ENCODE data around the gene OXTR. TPM values are rescaled to one million over a fixed set of nuclear protein-coding genes. Genes with fewer than 3 reads are reported as not detected.

OXTR gene
- total and polyA plus RNA-seq, 2 of the 4 experiments (the other 2 are of a cell fraction) = 42.8 to 56.1 TPM

DNA sequence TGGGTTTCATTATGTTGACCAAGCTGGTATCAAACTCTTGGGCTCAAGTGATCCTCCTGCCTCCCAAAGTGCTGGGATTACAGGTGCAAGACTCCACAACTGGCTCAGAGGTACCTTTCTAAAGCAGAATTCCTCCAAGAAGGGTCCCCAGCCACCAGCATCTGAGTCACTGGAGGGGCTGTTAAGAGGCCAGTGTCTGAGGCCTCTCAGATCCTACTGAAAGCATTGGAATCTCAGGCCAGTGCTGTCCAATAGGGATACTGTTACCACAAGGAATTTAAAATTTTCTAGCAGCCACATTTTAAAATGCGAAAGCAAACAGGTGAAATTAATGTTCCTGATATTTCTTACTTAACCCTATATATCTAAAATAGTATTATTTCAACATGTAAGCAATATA is 34.5 kb downstream of the OXTR start:
- Histone ChIP-seq H2AK5ac (ENCODE audit: low read depth, low read length) (no peak overlapping the region), H2BK15ac (ENCODE audit: low read depth, low read length) (no peak overlapping the region), H2BK120ac (ENCODE audit: low read depth, low read length) (no peak overlapping the region), H4K5ac (ENCODE audit: low read depth, low read length) (no peak overlapping the region), H2AFZ (replicated peaks; ENCODE audit: low read length, poor library complexity) (no peak overlapping the region), H4K20me1 (ENCODE audit: insufficient read depth, low read length) (no peaks in the 10 kb centered on the region), H3K4me3 (ENCODE audit: insufficient read depth, low read depth, low read length) (no peak overlapping the region), H2BK20ac (ENCODE audit: low read depth, low read length) (no peak overlapping the region), H3K9me1 (ENCODE audit: insufficient read depth, low read length) (peaks cover under 1% of the 10 kb centered on the region; the same call in 1 of the 2 replicates), H3K9ac (ENCODE audit: low read depth, low read length) (no peak overlapping the region), H3K4me1 (ENCODE audit: control insufficient read depth, insufficient read depth, low read length) (peaks cover 2% of the 10 kb centered on the region), H2AK9ac (replicated peaks; ENCODE audit: low read depth, low read length, poor library complexity) (no peak overlapping the region), H4K91ac (ENCODE audit: insufficient read depth, low read depth, low read length) (no peak overlapping the region), H3K18ac (ENCODE audit: low read depth, low read length) (no peak overlapping the region), H3K4ac (ENCODE audit: low read depth, low read length) (no peak overlapping the region), H3K36me3 (ENCODE audit: control insufficient read depth, insufficient read depth, low read length) (no peaks in the 10 kb centered on the region), H2BK5ac (ENCODE audit: low read depth, low read length, poor library complexity, severe bottlenecking) (no peak overlapping the region), H3K79me1 (ENCODE audit: low read depth in 1 of 2, low read length in 2 of 2) (no peaks in the 10 kb centered on the region), H3K27me3 (ENCODE audit: control insufficient read depth, insufficient read depth, low read length) (no peaks in the 10 kb centered on the region; the same call in 1 of the 2 replicates), H4K8ac (ENCODE audit: low read depth in 2 of 2, low read length in 2 of 2) (no peak overlapping the region), H3K14ac (replicated peaks; ENCODE audit: low read depth, low read length) (no peak overlapping the region), H3K23ac (ENCODE audit: low read depth, low read length) (no peak overlapping the region), H3K27ac (ENCODE audit: insufficient read depth, low read length) (no peak overlapping the region), H3K4me2 (ENCODE audit: low read depth, low read length) (no peak overlapping the region), H3K56ac (ENCODE audit: extremely low read depth, insufficient read depth, low read length) (no peak overlapping the region), H3K9me3 (ENCODE audit: control insufficient read depth, insufficient read depth, low read length) (no peaks in the 10 kb centered on the region)
- CTCF ChIA-PET = no interaction called here
- no TSS peak for BruUV-seq (replicated peaks)
- no CpG with 5 or more reads among the region's 1 CpG for WGBS, 2 experiments (ENCODE audit: extremely low coverage in 2 of 2, insufficient read length in 1 of 2)
- in situ Hi-C loops (cut with MboI; ENCODE audit: low sequenced_read_pairs) (loop anchor here (25.0 kb wide), 1 partner anchor 298 kb away; no protein-coding TSS in a partner anchor), intact Hi-C loops (cut with micrococcal nuclease) (no loop called here), dilution Hi-C loops (cut with HindIII; ENCODE audit: low sequenced_read_pairs, unreplicated experiment) (no loop called here)
- ATAC-seq (ENCODE audit: low read depth) = no peak
- TF ChIP-seq BHLHE40 (IDR thresholded peaks at IDR 0.05; ENCODE audit: low read depth, low read length) (no peak), SMC3 (IDR thresholded peaks at IDR 0.05; ENCODE audit: low read depth, low read length) (no peak), NFE2L2 (IDR thresholded peaks at IDR 0.05; ENCODE audit: low read depth, low read length) (no peak), RFX5 (IDR thresholded peaks at IDR 0.05; ENCODE audit: low read depth, low read length) (no peak), RCOR1 (IDR thresholded peaks at IDR 0.05; ENCODE audit: insufficient replicate concordance, low read length) (no peak), RAD21 (IDR thresholded peaks at IDR 0.05; ENCODE audit: low read length) (no peak), USF2 (IDR thresholded peaks at IDR 0.05; ENCODE audit: low read depth, low read length) (no peak), CTCF (conservative IDR thresholded peaks at IDR 0.05; ENCODE audit: low read depth, low read length) (no peak), FOS (IDR thresholded peaks at IDR 0.05; ENCODE audit: low read depth, low read length) (no peak), MXI1 (IDR thresholded peaks at IDR 0.05; ENCODE audit: borderline replicate concordance, low read depth, low read length) (no peak), CHD1 (IDR thresholded peaks at IDR 0.05; ENCODE audit: low read depth, low read length) (no peak), POLR2A (IDR thresholded peaks at IDR 0.05; ENCODE audit: low read depth, low read length) (no peak), MAFK (IDR thresholded peaks at IDR 0.05; ENCODE audit: low read depth, low read length) (no peak), MAZ (IDR thresholded peaks at IDR 0.05; ENCODE audit: borderline replicate concordance, low read depth, low read length) (no peak), CEBPB (IDR thresholded peaks at IDR 0.05; ENCODE audit: low read depth, low read length) (no peak)
- TF ChIP-seq, protein P1, sequence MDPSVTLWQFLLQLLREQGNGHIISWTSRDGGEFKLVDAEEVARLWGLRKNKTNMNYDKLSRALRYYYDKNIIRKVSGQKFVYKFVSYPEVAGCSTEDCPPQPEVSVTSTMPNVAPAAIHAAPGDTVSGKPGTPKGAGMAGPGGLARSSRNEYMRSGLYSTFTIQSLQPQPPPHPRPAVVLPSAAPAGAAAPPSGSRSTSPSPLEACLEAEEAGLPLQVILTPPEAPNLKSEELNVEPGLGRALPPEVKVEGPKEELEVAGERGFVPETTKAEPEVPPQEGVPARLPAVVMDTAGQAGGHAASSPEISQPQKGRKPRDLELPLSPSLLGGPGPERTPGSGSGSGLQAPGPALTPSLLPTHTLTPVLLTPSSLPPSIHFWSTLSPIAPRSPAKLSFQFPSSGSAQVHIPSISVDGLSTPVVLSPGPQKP (IDR thresholded peaks at IDR 0.05; ENCODE audit: borderline replicate concordance, low read depth, low read length) = no peak
- POLR2A ChIA-PET (ENCODE audit: unreplicated experiment) = no interaction called here
- no peak for DNase-seq

Measured in IMR-90 (cell line).